ACC112 (cell line): ENCODE measurements around the gene LRP1B.

Source experiments
- H2AFZ ChIP-seq: fragments of 200-600 bp; sonication (generic); one replicate; pipeline ENCODE4 v1.6.0; 2017; ENCODE audit warnings: antibody characterized with exemption, low read length; ENCODE audit not compliant: unreplicated experiment
- H3K27ac ChIP-seq: fragments of 200-600 bp; sonication (generic); 2 replicates; pipeline ENCODE4 v1.5.1; 2014; ENCODE audit warnings: low read depth, mild to moderate bottlenecking, antibody characterized with exemption, low read length, moderate library complexity
- H3K27me3 ChIP-seq: fragments of 200-600 bp; sonication (generic); 2 replicates; pipeline ENCODE4 v1.6.1; 2014; ENCODE audit warnings: mild to moderate bottlenecking, antibody characterized with exemption, low read length, moderate library complexity, mixed read lengths; ENCODE audit not compliant: insufficient read depth
- H3K36me3 ChIP-seq: fragments of 200-600 bp; sonication (generic); 2 replicates; pipeline ENCODE4 v1.6.1; 2016; ENCODE audit warnings: mild to moderate bottlenecking, antibody characterized with exemption, low read length, moderate library complexity, mixed read lengths; ENCODE audit not compliant: insufficient read depth
- H3K4me1 ChIP-seq: fragments of 200-600 bp; sonication (generic); one replicate; pipeline ENCODE4 v1.6.1; 2016; ENCODE audit warnings: low read length, mixed read lengths; ENCODE audit not compliant: insufficient read depth, unreplicated experiment, control insufficient read depth
- H3K4me3 ChIP-seq: fragments of 200-600 bp; sonication (generic); 2 replicates; pipeline ENCODE4 v1.5.1; 2014; ENCODE audit warnings: mild to moderate bottlenecking, low read depth, low read length
- H3K79me2 ChIP-seq: fragments of 200-600 bp; sonication (generic); one replicate; pipeline ENCODE4 v1.6.0; 2016; ENCODE audit warnings: low read length; ENCODE audit not compliant: control insufficient read depth, unreplicated experiment, insufficient read depth

The LRP1B gene

DNA sequence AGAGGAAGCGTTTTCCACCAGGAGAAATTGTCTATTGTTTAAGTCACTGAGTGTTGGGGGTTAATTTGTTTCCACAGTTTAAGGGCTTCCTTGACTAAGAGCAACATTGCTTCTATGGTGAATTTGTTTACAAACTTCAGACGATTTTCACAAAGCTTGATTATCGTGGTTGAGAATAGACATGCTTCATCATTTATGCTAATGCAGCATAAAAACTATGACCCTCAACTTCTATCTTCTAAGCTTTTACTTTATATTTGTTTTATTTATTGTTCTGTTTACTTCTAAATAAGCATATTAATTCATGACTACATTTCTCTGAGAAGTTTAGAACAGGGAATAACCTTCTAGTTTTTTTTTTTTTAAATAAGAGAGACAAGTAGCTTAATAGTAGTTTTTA is 483.5 kb downstream of the LRP1B start:
- H3K4me1 ChIP-seq: no peaks in the 10 kb centered on the region
- H3K79me2 ChIP-seq: no peaks in the 10 kb centered on the region
- H3K36me3 ChIP-seq: no peaks in the 10 kb centered on the region
- H3K27me3 ChIP-seq: no peaks in the 10 kb centered on the region
- no peak overlapping the region for H2AFZ ChIP-seq
- no peak overlapping the region for H3K4me3 ChIP-seq
- H3K27ac ChIP-seq: no peak overlapping the region

DNA sequence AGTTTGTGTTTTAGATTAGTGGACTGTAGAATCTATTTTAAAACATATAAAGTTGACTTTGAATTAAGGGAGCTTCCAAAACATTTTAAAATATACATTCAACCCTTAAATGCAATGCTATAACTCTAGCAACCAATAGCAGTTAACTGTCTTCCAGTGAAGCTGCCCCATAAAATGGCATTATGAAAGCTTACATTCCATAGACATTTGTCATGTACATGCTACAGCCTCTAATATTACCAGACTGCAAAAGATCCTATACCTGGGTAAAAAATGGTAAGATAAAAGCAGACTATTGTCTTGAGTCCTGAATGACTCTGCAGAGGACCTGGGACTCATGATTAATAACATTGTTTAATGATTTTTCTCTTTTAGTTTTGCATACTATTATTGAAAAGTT is 489.4 kb downstream of the LRP1B start:
- Histone ChIP-seq H3K4me1 (no peaks in the 10 kb centered on the region), H3K36me3 (no peaks in the 10 kb centered on the region), H3K27me3 (no peaks in the 10 kb centered on the region), H3K79me2 (no peaks in the 10 kb centered on the region), H3K27ac (no peak overlapping the region), H2AFZ (no peak overlapping the region), H3K4me3 (no peak overlapping the region)

DNA sequence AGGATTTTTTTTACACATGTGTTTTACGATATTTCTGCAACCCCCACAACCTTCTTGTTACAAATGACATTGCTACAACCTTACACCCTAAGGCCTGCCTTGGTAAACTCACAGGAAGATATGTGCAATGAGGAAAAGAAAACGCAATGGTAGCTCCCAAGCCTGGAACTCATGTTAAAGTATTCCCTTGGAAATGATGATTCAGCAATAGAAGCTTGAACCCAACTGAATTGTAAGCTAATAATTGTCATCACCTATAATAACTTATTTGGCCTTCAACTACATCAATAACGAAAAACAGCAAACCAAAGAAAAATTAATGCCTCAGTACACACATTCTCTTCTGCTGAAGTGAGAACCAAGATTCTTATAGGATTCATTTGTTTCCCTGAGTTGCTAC is 491.0 kb downstream of the LRP1B start:
- Histone ChIP-seq H3K27me3 (no peaks in the 10 kb centered on the region), H2AFZ (no peak overlapping the region)

DNA sequence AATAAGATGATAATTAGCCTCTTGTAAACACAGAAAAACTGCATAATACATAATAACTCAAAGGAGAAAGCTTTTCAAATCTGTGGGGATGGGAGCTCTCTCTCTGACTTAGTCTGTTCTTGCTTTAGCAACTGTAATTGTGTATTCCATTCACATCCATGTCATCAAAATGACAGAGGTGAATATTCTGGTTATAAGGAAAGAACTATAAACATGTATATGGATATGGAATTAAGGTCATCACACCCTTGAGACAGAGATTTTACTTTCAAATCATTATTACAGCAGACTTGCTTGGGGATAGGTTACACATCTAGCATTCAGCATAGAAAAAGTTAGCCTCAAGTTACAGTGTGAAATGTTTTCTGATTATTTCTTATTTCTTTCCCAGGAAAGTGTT is 497.7 kb downstream of the LRP1B start:
- Histone ChIP-seq H3K36me3 (no peaks in the 10 kb centered on the region), H3K79me2 (no peaks in the 10 kb centered on the region), H3K4me3 (no peak overlapping the region), H3K4me1 (no peaks in the 10 kb centered on the region), H2AFZ (no peak overlapping the region), H3K27ac (no peak overlapping the region), H3K27me3 (no peaks in the 10 kb centered on the region)

More for the DNA sequence above, 491.0 kb downstream of the LRP1B start:
- no peak overlapping the region for H3K27ac ChIP-seq
- no peaks in the 10 kb centered on the region for H3K36me3 ChIP-seq
- no peaks in the 10 kb centered on the region for H3K79me2 ChIP-seq
- H3K4me3 ChIP-seq: no peak overlapping the region
- H3K4me1 ChIP-seq: no peaks in the 10 kb centered on the region

DNA sequence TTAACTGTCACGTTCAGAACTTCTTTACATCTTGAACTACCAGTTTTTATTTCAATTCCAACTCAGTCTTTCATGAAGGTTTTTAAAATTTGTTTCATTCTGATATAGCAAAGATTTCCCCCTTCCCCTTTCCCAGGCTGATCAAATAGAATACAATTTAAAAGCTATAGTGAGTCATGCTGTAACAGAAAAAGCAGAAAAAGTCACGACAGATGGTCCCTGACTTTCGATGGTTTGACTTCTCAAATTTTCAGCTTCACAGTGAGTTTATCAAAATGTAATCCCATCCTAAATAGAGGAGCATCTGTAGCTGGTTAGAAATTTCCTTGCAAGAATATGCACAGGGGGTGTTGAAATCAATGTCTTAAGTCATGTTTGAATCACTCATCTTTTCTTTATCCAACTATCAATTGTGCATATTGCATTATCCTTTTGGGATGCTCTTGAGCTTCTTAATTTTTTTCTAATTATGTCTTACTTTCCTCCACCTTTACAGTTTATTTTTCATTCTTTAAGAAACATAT is 500.3 kb downstream of the LRP1B start:
- no peaks in the 10 kb centered on the region for H3K79me2 ChIP-seq

DNA sequence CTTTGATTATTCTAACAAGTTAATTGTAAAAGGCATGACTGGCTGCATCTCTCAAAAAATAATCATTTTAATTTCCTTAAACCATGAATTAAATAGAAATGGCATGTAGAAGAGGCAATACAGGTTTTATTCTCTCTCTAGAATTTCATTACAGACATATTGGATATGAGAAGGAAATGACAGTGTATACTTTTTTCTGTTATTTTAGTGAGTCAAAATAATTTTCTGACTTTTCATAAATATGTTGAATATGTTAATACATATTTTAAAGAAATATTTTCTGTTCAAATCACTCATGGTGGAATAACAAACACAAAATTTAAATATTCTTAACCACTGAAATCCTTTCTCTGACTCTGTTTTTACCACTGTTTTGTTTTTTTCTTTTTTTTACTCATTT is 510.4 kb downstream of the LRP1B start:
- no peaks in the 10 kb centered on the region for H3K36me3 ChIP-seq
- H3K27me3 ChIP-seq: no peaks in the 10 kb centered on the region
- no peak overlapping the region for H3K4me3 ChIP-seq
- no peaks in the 10 kb centered on the region for H3K4me1 ChIP-seq
- H2AFZ ChIP-seq: no peak overlapping the region
- H3K27ac ChIP-seq: no peak overlapping the region; the same call in 1 of the 2 replicates
- H3K79me2 ChIP-seq: no peaks in the 10 kb centered on the region

More for the DNA sequence above, 500.3 kb downstream of the LRP1B start:
- Histone ChIP-seq H3K4me1 (no peaks in the 10 kb centered on the region), H3K27me3 (no peaks in the 10 kb centered on the region), H2AFZ (no peak overlapping the region), H3K27ac (no peak overlapping the region), H3K4me3 (no peak overlapping the region), H3K36me3 (no peaks in the 10 kb centered on the region)

DNA sequence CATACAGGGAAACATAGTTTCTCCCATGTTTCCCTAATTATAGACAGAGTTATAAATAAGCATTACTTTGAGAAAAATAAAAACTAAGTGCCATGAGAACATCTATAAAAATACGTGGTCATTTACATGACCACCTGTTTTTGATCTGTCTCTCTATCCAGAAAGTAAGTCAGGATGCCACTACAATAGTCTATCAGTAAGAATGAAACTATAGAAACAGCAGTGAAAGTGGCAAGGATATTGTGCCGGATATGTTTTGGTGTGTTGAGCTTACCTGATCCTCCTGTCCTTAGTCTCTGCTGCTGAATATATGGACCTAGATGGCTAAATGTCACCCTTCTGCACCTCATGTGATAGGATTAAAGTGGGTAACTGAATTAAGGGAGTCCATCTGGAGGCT is 512.4 kb downstream of the LRP1B start:
- no peak overlapping the region for H2AFZ ChIP-seq

DNA sequence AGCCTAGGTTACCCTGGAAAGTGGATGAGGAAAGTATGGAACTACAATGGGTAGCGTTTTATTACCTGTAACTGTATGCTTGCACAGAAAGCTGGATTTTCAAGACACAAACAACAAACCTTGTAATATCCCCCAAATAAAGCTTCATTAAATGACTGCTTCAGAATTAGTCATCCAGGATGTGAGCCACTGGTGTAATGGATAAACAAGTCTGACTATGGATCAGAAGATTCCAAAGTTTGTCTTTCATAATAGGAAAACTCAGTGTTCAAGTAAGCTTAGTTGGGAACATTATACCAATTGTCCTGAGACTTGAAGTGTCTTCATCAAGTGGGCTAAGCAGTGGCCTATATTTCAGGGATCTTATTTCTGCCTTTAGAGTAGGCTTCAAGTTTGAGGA is 518.8 kb downstream of the LRP1B start:
- H3K79me2 ChIP-seq: no peaks in the 10 kb centered on the region
- H3K36me3 ChIP-seq: no peaks in the 10 kb centered on the region
- H2AFZ ChIP-seq: no peak overlapping the region
- H3K27me3 ChIP-seq: no peaks in the 10 kb centered on the region
- H3K4me1 ChIP-seq: peaks cover 14% of the 10 kb centered on the region
- no peak overlapping the region for H3K27ac ChIP-seq
- H3K4me3 ChIP-seq: no peak overlapping the region

More for the DNA sequence above, 512.4 kb downstream of the LRP1B start:
- H3K27ac ChIP-seq: no peak overlapping the region
- H3K36me3 ChIP-seq: no peaks in the 10 kb centered on the region
- no peaks in the 10 kb centered on the region for H3K27me3 ChIP-seq
- H3K4me3 ChIP-seq: no peak overlapping the region
- H3K79me2 ChIP-seq: no peaks in the 10 kb centered on the region
- no peaks in the 10 kb centered on the region for H3K4me1 ChIP-seq

DNA sequence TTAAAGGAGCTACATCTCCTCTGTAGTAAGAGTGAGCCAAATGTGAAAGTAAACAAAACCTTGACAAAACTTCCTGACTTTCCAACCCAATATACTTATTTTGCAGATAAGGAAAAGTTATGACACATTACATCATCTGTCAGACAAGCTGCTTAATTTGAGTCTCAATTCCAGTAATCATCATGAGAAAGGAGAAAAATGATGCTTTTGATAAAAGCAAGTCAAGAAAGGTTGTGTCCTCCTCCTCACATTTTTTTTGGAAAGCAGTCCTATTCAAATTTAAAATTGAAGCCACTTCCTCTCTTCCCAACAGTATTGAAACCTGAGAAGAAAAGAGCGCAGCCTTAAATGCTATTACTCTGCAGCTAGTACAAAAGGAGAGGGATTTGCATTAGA is 519.6 kb downstream of the LRP1B start:
- Histone ChIP-seq H3K36me3 (no peaks in the 10 kb centered on the region), H3K27ac (no peak overlapping the region), H3K27me3 (no peaks in the 10 kb centered on the region), H2AFZ (no peak overlapping the region), H3K4me3 (peak overlapping the region; percentile 45), H3K79me2 (no peaks in the 10 kb centered on the region), H3K4me1 (peaks cover 14% of the 10 kb centered on the region)

DNA sequence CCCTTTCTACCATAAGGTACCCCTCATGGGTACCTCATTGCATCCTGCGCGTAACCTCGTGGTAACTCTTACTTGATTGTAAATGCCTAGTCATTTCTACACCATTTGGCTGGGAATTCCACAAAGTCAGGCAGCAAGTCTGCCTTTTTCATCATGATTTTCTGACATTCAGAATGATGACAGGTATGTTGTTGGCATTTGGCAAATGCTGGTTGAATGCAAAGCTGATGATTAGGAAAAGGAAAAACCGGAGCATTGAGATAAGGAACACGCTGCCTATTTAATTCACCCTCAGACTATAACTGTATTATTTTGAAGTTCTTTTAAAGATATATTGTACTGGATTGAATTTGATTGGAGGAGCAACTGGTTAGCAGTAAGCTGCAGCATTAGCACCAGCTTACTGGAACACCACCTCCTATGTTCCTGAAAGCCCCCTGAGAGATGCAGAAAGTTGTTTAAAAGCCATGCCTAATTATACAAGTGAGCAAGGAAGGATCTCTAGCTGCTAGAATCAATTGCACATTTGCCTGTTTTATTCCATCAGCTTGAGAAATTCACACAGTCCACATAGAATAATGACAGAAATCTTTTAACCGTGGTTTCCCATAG is 520.1 kb downstream of the LRP1B start:
- H3K4me1 ChIP-seq: peaks cover 14% of the 10 kb centered on the region
- no peak overlapping the region for H2AFZ ChIP-seq

DNA sequence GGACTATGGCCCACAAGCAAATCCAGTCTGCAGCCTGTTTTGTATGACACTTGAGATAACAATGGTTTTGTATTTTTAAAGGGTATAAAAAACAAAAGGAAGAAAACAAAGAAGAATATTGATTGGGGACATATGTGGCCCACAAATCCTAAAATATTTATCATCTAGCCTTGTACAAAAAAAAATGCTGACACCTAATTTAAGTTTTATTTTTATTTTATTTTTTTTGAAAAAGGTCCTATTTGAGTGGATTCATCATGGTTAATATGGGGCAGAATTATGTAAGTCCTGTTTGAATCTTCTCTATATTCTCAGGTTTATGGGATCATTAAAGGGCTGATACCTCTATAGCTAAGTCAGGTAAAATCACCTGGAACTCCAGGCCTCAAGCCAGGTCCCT is 525.7 kb downstream of the LRP1B start:
- no peak overlapping the region for H3K27ac ChIP-seq
- H3K36me3 ChIP-seq: no peaks in the 10 kb centered on the region
- H3K79me2 ChIP-seq: no peaks in the 10 kb centered on the region
- no peaks in the 10 kb centered on the region for H3K4me1 ChIP-seq
- H3K4me3 ChIP-seq: no peak overlapping the region
- H3K27me3 ChIP-seq: no peaks in the 10 kb centered on the region
- H2AFZ ChIP-seq: no peak overlapping the region

More for the DNA sequence above, 520.1 kb downstream of the LRP1B start:
- Histone ChIP-seq H3K27me3 (no peaks in the 10 kb centered on the region), H3K36me3 (no peaks in the 10 kb centered on the region), H3K79me2 (no peaks in the 10 kb centered on the region), H3K4me3 (peak overlapping the region; percentile 45; the same call in 1 of the 2 replicates), H3K27ac (no peak overlapping the region)
